NCI-H446 treated with DMSO at 0.1 percent for 48 hours (cell line): ENCODE data around the gene GDI1.

Experiments
- DNase-seq: peaks from one replicate; lab custom pipeline; 2025; lab: John Stamatoyannopoulos, UW

GDI1 gene

DNA sequence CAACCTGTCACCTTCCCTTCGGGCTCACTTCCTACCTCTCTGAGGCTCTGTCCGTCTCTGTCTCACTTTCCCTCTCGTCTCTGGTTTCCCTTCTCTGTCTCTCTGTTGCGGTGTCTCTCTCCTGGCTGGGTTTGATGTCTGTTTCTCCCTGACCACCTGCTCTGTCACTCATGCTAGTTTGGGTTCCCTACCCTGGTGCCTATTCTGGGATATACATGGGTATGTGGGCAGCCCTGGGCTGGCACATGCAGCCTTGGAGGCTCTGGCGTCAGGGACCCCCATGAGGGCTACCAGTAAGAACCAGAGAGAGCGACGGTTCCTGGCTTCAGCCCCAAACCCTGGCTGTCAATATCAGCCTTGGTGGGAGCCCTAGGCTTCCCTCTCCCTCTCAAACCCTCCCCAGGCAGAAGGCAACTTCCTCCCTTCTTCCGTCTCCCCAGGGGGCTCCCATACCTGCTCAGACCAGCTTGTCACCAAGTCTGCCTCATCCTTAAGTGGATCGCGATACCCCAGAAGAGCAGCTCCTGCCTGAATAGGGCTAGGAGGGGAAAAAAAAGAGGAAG lies 28.2 kb upstream of the GDI1 start:
- no peak for DNase-seq

DNA sequence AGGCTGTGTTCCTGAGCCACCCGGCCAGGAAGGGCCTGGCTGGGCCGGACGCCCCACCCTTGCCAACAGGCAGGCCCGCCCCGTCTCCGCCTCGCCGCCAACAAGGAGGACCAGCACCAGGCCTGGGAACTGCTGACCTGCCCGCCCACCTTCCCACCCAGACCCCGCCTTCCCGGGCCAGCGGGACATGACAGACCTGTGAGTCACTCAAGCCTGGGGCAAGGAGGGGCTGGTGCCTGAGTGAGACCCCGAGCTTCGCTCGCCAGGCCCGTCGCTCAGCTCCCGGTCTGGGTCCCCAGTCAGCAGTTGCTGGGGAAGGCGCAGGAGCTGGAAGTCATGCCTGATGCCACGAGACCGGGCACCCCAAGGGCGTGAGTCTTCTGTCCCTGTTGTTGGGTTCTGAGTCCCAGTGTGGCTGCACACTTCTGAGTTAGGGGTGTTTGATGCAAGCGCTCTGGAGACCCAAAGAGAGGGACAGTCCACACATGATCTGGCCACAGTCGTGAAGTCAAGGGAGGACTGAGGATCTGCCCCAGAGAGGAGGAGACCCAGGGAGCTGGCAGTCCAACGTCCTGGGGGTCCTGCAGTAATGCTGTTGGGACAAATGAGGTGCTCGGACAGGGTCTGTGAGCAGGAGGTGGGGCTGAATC lies 27.6 kb upstream of the GDI1 start, which contains the start of gene DNASE1L1:
Gene DNASE1L1, minus strand, starts transcription at position 33 of the 650 bp plus-strand sequence. CDS start 3,686 bp downstream, outside the sequence.
- DNase-seq: no peak

DNA sequence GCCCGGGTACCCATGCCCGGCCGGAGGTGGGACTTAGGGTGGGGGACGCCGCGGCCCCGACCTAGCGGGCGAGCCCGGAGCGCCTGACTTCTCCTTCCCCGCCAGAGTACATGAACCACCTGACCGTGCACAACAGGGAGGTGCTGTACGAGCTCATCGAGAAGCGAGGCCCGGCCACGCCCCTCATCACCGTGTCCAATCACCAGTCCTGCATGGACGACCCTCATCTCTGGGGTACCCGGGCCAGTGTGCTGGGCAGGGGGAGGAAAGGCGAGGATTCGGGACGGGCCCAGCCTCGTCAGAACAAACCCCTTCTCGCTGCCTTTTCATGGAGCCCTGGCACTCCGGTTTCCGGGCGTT lies 25.0 kb upstream of the GDI1 start:
- DNase-seq: peak; percentile 52

DNA sequence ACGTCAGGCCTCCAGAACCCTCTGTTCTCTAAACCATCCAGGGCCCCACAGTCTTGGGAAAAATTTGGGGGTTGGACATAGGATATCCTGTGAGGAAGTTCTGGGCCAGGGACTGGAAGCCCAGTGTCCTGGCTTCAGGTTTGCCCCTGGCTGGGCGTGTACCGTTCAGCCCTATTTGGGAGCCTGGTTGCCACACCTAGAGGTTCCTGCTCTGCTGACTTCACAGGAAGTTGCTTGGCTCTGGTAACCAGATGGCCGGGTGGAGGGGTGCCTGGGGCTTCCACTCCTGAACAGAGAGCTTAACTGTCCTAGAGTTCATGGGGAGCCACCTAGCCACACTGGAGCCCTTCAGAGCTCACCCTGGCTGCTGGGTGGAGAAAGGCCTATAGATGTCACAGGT lies 24.5 kb upstream of the GDI1 start:
- no peak for DNase-seq

DNA sequence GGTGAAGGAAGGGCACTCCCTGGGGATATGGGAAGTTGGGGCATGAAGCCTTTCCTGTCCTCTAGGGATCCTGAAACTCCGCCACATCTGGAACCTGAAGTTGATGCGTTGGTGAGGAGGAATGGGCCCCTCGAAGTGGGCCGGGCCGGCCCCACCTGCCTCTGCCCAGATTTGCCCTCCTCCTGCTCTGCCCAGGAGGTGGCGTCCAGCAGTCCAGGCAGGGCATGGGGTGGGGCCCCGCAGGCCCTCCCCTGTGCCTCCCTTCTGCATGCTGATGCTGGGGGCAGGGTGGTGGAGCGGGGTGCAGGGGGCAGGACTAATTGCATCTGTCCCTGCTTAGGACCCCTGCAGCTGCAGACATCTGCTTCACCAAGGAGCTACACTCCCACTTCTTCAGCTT lies 23.8 kb upstream of the GDI1 start:
- DNase-seq: no peak

DNA sequence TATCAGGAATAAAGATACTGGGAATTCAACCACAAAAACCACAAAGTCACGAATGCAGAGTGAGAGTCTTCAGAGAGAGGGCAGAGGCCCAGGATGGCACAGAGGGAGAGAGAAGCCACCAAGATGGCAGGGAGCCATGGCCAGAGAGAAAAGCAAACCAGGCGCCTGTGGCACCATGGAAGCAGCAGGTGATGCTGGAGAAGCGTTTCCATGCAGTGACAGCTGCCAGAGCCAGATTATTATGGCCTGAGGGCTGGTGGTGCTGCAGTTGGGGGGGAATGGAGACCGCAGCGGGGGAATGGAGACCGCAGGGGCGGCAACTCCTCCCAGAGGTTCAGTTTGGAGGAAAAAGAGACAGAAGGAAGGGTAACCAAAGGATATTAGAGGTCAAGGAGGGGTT lies 19.8 kb upstream of the GDI1 start:
- DNase-seq: no peak

DNA sequence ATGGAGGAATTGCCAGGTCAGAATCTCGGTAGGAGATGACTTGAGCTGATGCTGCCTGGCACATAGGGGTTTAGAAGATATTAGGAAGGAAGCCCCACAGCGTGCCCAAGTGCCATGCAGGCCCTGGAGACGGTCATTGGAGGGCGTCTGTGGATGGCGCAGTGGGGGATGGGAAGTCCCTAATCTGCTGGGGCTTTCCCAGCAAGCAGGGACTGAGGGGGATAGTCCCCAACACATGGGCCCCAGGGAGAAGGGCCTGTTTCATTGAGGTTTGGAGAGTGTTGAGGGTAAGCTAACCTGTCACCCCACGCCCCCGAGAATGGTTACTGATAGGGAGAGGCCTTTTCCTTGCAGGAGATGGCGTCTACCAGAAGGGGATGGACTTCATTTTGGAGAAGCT lies 17.8 kb upstream of the GDI1 start:
- DNase-seq: no peak

- no peak for DNase-seq
Measured at GRCh38 chrX:154419688-154420401, 17.1 kb upstream of the GDI1 start.

DNA sequence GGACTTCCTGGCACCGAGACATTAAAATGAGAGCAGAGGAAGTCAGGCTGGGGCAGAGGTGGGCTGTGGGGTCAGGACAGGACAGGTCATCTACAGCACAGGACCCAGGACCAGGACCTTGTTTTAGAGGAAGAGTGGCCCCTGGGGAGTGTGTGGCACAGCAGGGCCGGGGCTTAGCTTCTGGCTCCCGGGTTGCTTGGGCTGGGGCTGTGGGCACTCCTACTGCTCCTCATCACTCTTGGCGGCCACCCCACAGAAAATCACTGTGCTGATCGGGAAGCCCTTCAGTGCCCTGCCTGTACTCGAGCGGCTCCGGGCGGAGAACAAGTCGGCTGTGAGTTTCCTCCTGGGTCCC lies 16.6 kb upstream of the GDI1 start:
- DNase-seq: no peak

DNA sequence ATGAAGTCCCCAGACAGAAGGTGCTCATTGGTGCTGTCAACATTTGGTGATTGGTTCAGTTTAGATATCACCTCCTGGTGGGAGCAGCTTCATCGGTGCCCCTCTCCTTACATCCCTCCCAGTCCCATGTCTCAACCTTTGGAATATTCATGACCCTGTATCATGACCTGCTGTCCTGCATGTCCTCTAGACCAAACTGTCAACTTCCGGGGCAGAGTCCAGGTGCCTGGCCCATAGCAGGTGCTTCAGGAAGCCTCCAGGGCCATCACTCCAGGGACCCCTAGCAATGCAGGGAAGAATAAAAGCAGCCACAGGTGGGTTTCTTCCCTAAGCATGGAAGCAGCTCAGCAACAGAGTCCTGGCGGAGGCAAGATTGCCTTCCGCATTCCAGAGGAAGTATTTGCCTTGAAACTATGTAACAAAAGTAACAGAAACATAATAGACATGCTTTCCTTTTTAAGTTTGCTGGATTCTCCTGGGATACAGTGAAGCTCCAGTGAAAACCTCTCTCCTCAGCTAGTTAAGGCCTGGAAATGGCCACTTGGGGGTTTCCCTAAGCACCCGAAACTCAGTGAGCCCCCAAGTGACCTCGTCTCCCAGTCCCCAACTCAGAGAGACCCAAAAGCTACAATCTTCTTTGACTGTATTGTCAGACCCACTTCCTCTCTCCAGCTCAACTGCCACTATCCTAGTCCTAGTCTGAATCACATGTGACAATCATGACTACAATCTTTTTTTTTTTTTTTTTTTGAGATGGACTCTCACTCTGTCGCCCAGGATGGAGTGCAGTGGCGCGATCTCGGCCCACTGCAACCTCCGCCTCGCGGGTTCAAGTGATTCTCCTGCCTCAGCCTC lies 9.8 kb upstream of the GDI1 start:
- DNase-seq: no peak

- DNase-seq: peak; percentile 88
Measured at GRCh38 chrX:154428176-154429171, 8.5 kb upstream of the GDI1 start, which contains the start of gene ATP6AP1. TSS of gene ATP6AP1 (plus strand) at chrX:154428677. CDS start at chrX:154428693, 16 bp downstream.

GRCh38 chrX:154429711-154430110 lies 7.2 kb upstream of the GDI1 start:
- no peak for DNase-seq

DNA sequence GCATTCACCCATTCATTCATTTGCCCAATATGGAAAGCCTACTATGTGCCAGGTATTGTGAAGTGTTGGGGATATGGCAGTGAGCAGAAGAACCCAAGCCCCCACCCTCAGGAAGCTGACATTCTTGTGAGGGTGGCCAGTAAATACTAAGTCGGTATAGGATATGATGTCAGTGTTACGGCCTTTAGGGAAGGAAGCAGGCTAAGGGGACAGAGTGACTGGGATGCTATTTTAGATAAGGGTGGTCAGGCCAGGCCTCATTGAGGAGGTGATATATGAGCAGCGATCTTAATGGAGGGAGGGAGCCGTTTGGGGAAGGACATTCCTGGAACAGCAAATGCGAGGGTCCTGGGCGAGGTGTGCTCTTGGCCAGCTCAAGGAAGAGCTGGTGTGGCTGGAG lies 6.5 kb upstream of the GDI1 start:
- no peak for DNase-seq

DNA sequence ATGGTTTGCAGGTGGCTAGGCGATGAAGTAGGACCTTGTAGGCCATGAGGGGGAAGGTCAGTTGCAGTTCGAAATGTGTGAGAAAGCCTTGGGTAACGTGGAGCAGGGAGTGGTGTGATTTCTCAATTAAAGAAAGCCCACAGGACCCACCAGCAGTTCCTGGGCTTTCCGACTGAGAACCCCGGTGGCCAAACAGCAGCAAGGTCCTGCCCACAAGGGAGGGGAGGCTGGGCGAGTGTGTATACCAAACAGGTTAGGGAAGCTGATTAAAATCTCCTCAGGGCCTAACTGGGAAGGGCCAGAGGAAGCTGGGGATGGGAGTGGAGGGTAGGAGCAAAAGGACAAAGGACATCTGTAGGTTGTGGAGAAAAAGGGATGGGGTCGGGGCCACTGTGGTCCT lies 6.0 kb upstream of the GDI1 start:
- DNase-seq: no peak

DNA sequence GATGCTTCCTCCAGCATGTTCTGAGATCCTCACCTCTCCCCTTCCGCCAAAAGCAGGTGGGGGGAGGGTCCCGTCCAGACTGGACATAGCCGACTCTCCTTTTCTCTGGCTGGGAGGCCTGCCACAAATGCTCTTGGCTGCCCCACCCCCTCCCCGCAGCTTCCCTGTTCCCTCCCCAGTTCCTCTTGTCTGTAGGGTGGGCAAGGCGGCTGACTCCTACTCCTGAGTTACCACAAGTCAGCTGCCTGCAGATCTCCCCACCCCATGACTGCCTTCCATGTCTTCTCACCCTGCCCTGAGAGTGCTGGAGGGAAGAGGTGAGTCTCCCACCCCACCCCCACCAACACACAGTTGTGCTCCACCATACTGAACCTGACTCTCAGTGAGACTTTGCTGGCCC lies 5.6 kb upstream of the GDI1 start:
- no peak for DNase-seq

DNA sequence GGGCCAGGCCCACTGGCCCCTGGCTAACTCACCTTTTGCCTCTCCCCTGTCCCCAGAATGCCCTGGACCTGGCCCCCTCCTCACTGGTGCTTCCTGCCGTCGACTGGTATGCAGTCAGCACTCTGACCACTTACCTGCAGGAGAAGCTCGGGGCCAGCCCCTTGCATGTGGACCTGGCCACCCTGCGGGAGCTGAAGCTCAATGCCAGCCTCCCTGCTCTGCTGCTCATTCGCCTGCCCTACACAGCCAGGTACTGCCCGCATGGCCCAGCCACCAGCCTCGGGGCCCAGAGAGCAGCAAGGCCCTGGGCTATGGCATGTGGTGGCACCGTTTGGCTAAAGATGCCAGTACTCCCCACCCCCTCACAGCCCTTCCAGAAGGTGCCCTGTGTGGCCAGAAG lies 4.7 kb upstream of the GDI1 start:
- no peak for DNase-seq

DNA sequence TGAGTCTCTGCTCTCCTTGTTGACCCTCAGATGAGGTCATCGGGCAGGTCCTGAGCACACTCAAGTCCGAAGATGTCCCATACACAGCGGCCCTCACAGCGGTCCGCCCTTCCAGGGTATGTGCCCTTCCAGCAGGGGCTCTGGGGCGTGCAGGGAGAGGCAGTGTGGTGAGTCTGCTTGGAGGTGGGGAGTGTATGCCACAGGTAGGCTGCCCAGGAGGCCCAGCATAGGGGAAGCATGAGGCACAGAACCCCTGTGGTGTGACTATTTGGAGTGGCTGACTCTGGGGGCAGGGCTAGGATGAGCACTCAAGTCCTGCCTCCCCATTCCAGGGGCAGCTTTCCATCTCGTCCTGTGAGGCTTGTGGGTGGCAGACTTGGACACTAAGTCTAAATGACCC lies 3.3 kb upstream of the GDI1 start:
- DNase-seq: no peak

DNA sequence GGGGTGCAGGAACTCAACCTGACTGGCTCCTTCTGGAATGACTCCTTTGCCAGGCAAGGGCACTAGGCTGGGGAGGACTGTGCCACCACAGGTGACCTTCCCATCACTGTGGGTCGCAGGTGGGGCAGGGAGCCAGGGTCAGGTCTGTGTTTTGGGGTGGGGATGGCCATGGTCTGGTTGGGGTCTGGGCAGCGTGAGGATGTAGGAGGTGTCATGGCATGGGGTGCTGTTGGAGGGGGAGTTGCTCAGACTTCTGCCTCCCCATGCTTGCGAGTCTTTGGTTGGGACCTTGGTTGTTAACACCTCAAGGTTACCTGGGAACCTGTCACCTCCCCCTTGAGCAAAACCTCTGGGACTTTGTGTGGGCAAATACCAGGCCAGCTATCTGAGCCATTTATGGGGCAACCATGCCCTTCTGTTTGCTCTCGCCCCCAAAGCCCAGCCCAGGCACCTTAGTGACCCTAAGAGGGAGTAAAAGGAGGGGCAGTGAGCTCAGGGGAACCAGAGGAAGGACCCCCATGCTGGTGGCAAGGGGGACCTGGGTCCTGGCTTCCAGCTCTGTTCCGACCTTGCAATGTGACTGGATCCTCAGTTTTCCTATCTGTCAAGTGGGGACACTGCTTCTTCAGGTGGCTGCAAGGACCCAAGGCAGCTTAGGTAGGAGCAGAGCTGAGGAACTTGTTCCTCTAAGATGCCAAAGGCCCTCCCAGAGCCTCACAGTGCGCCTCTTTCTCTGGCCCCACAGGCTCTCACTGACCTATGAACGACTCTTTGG lies 2.4 kb upstream of the GDI1 start:
- no peak for DNase-seq

- no peak for DNase-seq
Measured at GRCh38 chrX:154435171-154435733, 1.7 kb upstream of the GDI1 start.

- DNase-seq: no peak
Measured at GRCh38 chrX:154436374-154436982, 476 bp upstream of the GDI1 start.
